Upper lobe of right lung (tissue), 1 donor: Measurements from ENCODE around the gene NOM1. TPM values are rescaled to one million over a fixed set of nuclear protein-coding genes. Genes with fewer than 3 reads are reported as not detected.
"Not testable (repeated sequence)": the region's sequence is repeated elsewhere in the genome, so short reads cannot be mapped to it uniquely, and the experiment has no call there.

Experiments
- ATAC-seq: fragments of 200-7000 bp; cut with Tn5 transposase; one replicate; pipeline ENCODE4 v1.9.1; 2020; ENCODE audit warnings: mild to moderate bottlenecking, moderate library complexity
- DNase-seq: peaks from one replicate; pipeline ENCODE4 v3.0.0-alpha.2; 2020
- H3K27ac ChIP-seq: fragments of 200-600 bp; one replicate; pipeline ENCODE4 v1.8.0; 2022
- H3K27me3 ChIP-seq: fragments of 200-600 bp; one replicate; pipeline ENCODE4 v1.8.0; 2022; ENCODE audit warnings: mild to moderate bottlenecking
- H3K36me3 ChIP-seq: fragments of 200-600 bp; one replicate; pipeline ENCODE4 v1.8.0; 2022
- H3K4me1 ChIP-seq: fragments of 200-600 bp; one replicate; pipeline ENCODE4 v1.8.0; 2022
- H3K4me3 ChIP-seq: fragments of 200-600 bp; one replicate; pipeline ENCODE4 v1.8.0; 2022; ENCODE audit warnings: mild to moderate bottlenecking
- H3K9me3 ChIP-seq: fragments of 200-600 bp; one replicate; pipeline ENCODE4 v1.8.0; 2022
- intact Hi-C: fragments of 100-400 bp; cut with DNase I; formaldehyde crosslinking; loops from one replicate; pipeline ENCODE4 v1.11.0; 2022
- long read RNA-seq: library from polyadenylated mRNA; unstranded; transcript quantifications from one replicate; pipeline ENCODE4 v2.0.0, GENCODE V29; 2021
- total RNA-seq: library from RNA; stranded (reverse); fragmentation: NEBNext Ultra II Directional; extraction: Animal tissue kit (Norgen Biotek cat#: 25700); gene quantifications from one replicate; pipeline ENCODE4 v1.2.1, GENCODE V29; 2021
- TF ChIP-seq, protein P1 (sequence below): fragments of 200-600 bp; IDR thresholded peaks from one replicate; pipeline ENCODE4 v1.8.0; 2022; ENCODE audit warnings: antibody characterized with exemption
- donor health status: DM: no; HTN: yes; CAD: no; lungs with severe emphysema.

The NOM1 gene, protein sequence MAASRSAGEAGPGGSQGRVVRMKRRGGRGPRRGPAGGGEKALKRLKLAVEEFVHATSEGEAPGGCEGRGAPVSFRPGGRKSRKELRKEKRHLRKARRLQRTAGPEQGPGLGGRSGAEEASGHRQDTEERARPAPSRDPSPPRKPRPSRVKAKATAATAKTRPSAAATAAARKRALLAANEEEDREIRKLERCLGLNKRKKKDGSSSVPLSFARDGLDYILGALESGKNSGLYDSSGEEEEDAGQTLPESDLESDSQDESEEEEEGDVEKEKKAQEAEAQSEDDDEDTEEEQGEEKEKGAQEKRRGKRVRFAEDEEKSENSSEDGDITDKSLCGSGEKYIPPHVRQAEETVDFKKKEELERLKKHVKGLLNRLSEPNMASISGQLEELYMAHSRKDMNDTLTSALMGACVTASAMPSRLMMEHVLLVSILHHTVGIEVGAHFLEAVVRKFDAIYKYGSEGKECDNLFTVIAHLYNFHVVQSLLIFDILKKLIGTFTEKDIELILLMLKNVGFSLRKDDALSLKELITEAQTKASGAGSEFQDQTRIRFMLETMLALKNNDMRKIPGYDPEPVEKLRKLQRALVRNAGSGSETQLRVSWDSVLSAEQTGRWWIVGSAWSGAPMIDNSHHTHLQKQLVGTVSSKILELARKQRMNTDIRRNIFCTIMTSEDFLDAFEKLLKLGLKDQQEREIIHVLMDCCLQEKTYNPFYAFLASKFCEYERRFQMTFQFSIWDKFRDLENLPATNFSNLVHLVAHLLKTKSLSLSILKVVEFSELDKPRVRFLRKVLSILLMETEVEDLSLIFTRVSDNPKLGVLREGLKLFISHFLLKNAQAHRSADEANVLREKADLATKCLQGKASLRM
- total RNA-seq: 20.6 TPM
- long read RNA-seq, full-length matches to known transcripts: 4 of 15 reads
- long read RNA-seq, partial matches to known transcripts: 9 of 15 reads
- long read RNA-seq, other reads (novel, unspliced or antisense): 2 of 15 reads

DNA sequence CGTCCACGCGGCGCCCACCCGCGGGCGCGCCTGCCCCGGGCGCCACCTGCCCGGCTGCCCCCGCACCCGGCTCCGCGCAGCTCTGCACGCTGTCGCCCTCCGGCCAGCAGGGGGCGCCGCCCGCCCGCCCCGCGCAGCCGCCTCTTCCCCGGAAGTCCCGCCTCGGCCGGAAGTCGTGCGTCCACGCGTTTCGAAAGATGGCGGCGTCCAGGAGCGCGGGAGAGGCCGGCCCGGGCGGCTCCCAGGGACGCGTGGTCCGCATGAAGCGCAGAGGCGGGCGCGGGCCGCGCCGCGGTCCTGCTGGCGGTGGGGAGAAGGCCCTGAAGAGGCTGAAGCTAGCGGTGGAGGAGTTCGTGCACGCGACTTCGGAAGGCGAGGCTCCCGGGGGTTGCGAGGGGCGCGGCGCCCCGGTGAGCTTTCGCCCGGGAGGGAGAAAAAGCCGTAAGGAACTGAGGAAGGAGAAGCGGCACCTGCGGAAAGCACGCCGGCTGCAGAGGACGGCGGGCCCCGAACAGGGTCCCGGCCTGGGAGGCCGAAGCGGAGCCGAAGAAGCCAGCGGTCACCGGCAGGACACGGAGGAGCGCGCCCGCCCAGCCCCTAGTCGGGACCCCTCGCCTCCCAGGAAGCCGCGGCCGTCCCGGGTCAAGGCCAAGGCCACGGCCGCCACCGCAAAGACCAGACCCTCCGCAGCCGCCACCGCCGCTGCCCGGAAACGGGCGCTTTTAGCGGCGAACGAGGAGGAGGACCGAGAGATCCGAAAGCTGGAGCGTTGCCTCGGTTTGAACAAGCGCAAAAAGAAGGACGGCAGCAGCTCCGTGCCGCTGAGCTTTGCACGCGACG is at the start of gene NOM1:
NOM1 (plus strand) TSS at position 172 of the 840 bp plus-strand sequence; CDS start at position 198, 26 bp downstream.
- H3K9me3 ChIP-seq: no peaks in the 10 kb centered on the region
- peaks cover 27% of the 10 kb centered on the region for H3K36me3 ChIP-seq
- peaks cover 20% of the 10 kb centered on the region for H3K4me1 ChIP-seq
- H3K4me3 ChIP-seq: peak within 1 kb of the TSS; percentile 77
- TF ChIP-seq, protein P1, sequence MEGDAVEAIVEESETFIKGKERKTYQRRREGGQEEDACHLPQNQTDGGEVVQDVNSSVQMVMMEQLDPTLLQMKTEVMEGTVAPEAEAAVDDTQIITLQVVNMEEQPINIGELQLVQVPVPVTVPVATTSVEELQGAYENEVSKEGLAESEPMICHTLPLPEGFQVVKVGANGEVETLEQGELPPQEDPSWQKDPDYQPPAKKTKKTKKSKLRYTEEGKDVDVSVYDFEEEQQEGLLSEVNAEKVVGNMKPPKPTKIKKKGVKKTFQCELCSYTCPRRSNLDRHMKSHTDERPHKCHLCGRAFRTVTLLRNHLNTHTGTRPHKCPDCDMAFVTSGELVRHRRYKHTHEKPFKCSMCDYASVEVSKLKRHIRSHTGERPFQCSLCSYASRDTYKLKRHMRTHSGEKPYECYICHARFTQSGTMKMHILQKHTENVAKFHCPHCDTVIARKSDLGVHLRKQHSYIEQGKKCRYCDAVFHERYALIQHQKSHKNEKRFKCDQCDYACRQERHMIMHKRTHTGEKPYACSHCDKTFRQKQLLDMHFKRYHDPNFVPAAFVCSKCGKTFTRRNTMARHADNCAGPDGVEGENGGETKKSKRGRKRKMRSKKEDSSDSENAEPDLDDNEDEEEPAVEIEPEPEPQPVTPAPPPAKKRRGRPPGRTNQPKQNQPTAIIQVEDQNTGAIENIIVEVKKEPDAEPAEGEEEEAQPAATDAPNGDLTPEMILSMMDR: peak; percentile 64
- H3K27me3 ChIP-seq: peaks cover 1% of the 10 kb centered on the region
- peak within 1 kb of the TSS; percentile 53 for H3K27ac ChIP-seq
- peak; percentile 96 for DNase-seq
- ATAC-seq: peak; percentile 99
- intact Hi-C loops: no loop called here

DNA sequence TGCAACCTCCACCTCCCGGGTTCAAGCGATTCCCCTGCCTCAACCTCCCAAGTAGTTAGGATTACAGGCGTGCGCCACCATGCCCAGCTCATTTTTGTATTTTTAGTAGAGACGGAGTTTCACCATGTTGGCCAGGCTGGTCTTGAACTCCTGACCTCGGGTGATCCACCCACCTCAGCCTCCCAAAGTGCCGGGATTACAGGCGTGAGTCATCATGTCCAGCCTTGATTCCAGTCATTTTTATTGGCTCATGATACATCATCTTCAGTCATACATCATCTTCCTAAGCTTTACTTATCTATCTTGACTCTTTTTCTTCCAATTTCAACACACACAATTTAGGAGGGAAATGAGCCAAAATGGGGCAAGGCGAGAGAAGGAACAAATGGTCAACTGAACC is 49.4 kb upstream of the NOM1 start:
- H3K9me3 ChIP-seq, H3K4me3 ChIP-seq, H3K27me3 ChIP-seq, H3K27ac ChIP-seq, DNase-seq, intact Hi-C loops, ATAC-seq, H3K36me3 ChIP-seq, H3K4me1 ChIP-seq: not testable (repeated sequence)

DNA sequence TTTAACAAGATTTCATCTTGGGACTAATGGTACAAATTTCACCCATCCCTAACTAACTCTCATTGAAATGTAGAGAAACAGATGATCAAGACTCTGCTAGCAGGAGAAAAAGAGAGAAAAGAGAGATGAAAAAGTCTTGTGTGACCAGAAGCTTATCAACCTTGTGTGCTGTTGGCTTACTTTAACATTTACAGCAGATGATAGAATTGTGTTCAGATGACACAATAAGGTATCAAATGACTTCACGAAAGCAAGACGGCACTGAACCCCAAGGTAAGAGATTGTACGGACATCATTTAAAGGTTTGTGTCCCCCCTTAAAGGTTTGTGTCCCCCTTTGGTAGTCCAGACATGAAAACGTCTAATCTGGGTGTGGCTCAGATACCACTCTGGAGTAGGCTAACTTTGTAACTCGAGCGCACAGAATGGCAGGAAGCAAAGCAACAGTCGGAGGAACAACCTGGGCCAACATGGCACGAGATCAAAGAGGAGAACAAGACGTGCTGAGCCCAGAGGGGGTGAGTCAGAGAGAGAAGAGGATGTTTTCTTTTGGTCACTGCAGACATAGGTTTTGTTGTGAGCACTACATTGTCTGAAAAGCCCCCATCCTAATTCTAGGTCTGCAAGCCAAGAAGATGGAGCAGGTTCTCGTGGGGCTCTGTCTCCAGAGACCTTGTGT is 46.1 kb upstream of the NOM1 start:
- no peak for DNase-seq
- TF ChIP-seq, protein P1: no peak
- H3K36me3 ChIP-seq: no peaks in the 10 kb centered on the region
- no peak overlapping the region for H3K4me3 ChIP-seq
- peak; percentile 63 for ATAC-seq
- no peaks in the 10 kb centered on the region for H3K9me3 ChIP-seq
- H3K27ac ChIP-seq: peak overlapping the region; percentile 37
- no peaks in the 10 kb centered on the region for H3K27me3 ChIP-seq
- H3K4me1 ChIP-seq: no peaks in the 10 kb centered on the region
- intact Hi-C loops: no loop called here

DNA sequence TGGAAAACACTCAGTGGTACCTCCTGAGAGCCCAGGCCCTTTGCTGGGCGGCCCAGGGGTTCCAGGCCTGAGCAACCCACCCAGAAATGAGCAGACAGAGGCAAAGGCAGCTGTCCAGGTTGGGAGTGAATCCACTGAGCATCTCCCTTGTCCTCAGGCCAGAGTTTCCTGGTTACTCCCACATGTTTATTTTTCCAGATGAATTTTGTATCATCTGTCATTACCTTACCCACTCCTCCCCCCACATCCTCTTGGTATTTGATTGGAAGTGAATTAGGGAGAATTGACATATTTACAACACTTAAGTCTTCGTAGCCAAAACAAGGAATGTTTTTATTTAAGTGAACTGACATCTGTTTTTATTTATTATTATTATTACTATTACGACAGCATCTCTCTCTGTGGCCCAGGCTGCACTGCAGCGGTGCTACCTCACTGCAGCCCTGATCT is 43.3 kb upstream of the NOM1 start:
- H3K27me3 ChIP-seq: no peaks in the 10 kb centered on the region
- no peak overlapping the region for H3K27ac ChIP-seq
- DNase-seq (no peak), ATAC-seq (no peak)
- H3K36me3 ChIP-seq: no peaks in the 10 kb centered on the region
- TF ChIP-seq, protein P1: no peak
- H3K4me3 ChIP-seq: no peak overlapping the region
- no peaks in the 10 kb centered on the region for H3K9me3 ChIP-seq
- no peaks in the 10 kb centered on the region for H3K4me1 ChIP-seq
- intact Hi-C loops: no loop called here

DNA sequence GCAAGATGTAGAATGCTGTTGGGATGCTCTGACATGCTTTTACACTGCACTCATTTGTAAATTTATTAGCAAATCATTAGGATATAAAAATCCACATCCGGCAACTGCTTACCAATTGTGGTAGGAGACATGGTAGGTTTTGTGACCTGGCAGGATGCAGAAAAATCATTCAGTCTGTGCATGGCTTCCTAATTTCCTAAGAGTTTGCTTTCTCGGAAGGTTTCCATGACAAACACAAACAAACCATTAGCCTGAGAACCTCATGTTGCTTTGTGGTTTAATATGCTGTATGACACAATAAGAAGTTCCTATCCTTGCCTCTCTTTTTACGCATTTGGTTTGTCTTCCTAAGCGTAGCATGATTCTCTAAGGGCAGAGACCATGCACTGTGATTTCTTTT is 41.9 kb upstream of the NOM1 start:
- Histone ChIP-seq H3K27ac (no peak overlapping the region), H3K4me3 (no peak overlapping the region), H3K9me3 (no peaks in the 10 kb centered on the region), H3K4me1 (no peaks in the 10 kb centered on the region), H3K36me3 (no peaks in the 10 kb centered on the region), H3K27me3 (no peaks in the 10 kb centered on the region)
- ATAC-seq (peak; percentile 63), DNase-seq (no peak)
- TF ChIP-seq, protein P1: no peak
- intact Hi-C loops: no loop called here

DNA sequence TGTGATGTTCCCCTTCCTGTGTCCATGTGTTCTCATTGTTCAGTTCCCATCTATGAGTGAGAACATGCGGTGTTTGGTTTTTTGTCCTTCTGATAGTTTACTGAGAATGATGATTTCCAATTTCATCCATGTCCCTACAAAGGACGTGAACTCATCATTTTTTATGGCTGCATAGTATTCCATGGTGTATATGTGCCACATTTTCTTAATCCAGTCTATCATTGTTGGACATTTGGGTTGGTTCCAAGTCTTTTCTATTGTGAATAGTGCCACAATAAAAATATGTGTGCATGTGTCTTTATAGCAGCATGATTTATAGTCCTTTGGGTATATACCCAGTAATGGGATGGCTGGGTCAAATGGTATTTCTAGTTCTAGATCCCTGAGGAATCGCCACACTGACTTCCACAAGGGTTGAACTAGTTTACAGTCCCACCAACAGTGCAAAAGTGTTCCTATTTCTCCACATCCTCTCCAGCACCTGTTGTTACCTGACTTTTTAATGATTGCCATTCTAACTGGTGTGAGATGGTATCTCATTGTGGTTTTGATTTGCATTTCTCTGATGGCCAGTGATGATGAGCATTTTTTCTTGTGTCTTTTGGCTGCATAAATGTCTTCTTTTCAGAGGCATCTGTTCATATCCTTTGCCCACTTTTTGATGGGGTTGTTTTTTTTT is 39.8 kb upstream of the NOM1 start:
- H3K36me3 ChIP-seq, ATAC-seq, H3K27me3 ChIP-seq, intact Hi-C loops, DNase-seq, H3K9me3 ChIP-seq, H3K27ac ChIP-seq, H3K4me1 ChIP-seq, H3K4me3 ChIP-seq: not testable (repeated sequence)
